ENCODE results near the gene RNF125.
"Not testable (repeated sequence)": the region's sequence is repeated elsewhere in the genome, so short reads cannot be mapped to it uniquely, and the experiment has no call there.

RNF125 gene

DNA sequence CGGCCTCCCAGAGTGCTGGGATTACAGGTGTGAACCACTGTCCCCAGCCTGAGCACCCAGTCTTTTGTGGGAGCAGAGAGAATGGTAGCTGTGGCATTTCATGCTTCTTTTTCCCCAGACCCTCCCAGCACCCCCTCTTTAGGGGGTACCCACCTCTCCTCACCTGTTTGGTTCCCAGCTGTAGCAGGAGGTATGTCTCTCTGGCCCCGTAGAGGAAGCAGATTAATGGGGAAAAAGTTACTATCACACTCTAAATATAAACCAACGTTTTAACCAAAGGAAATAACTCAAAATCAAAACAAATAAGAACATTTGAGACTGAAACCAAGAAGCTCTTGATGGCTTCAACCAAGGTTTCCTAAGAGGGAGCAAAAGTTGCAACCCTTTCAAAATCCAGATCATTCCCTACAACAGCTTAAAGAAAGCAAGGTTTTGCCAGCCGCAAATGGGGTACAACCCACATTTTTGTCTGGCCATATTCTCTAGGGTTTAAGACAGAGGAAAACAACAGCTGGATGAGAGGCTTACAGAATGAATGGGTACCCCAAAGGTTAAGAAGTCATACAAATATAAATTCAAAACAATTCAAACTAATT is 8.0 kb downstream of the RNF125 start:
- DNase-seq = no peak

- no peak for DNase-seq
These were observed 10.9 kb downstream of the RNF125 start for GRCh38 chr18:32029558-32029957.

DNA sequence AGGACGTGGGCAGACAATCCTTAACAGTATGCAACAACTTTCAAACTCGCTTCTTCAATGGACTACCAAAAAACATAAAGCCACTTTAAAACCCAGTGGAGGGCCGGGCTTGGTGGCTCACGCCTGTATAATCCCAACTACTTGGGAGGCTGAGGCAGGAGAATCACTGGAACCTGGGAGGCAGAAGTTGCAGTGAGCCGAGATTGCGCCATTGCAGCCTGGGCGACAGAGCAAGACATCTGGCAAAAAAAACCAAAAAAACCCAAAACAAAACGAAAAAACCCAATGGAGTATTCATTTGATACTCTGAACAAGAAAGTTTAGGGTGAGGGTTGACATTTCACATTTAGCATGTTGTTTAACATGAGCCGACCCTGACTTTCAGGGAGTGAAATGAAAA is 14.0 kb downstream of the RNF125 start:
- no peak for DNase-seq

- DNase-seq = no peak
These were observed 18.0 kb downstream of the RNF125 start for GRCh38 chr18:32036506-32037180.

DNA sequence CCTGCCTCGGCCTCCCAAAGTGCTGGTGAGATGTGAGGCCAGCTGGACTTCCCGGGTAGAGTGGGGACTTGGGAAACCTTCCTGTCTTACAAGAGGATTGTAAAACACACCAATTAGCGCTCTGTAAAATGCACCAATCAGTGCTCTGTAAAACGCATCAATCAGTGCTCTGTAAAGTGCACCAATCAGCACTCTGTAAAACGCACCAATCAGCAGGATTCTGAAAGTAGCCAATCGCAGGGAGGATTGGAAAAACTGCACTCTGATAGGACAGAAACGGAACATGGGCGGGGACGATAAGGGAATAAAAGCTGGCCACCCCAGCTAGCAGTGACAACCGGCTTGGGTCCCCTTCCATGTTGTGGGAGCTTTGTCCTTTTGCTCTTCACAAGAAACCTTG is 19.0 kb downstream of the RNF125 start:
- no peak for DNase-seq

DNA sequence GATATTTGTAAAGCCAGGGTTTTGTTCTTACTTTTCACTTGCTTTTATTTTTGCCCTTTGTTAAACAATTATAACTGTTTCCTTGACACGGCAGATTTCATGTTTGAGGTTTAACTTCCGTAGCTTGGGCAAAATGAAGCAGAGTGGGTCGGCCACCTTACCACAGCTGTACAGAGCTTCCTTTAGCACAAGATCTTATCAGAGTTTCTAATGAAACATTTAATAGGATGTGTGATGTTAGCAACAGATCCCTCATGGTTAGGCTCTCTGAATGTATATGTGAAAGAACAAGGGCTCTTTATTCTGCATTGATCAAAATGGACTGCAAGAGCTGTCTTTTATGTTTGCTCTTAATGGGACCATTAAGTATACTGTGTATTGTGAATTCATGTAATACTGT is 22.3 kb downstream of the RNF125 start:
- no peak for DNase-seq

DNA sequence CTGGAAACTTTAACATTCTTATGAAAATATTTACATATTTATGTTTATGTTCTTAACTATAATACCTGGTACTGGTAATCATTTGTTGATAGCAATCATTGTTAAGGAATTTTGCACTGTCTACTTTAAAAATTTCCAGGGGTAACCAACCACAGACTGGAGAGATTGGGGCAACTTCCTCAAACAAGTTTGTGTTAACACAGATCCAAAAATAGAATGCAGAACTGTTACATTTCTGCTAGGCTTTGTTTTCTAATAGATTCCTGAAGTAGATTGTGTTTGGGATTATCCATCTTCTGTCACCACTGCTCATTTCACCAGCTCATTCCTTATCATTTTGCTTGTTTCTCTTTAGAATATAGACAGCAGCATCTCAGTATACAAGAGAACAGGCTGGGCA is 23.7 kb downstream of the RNF125 start:
- DNase-seq = no peak

DNA sequence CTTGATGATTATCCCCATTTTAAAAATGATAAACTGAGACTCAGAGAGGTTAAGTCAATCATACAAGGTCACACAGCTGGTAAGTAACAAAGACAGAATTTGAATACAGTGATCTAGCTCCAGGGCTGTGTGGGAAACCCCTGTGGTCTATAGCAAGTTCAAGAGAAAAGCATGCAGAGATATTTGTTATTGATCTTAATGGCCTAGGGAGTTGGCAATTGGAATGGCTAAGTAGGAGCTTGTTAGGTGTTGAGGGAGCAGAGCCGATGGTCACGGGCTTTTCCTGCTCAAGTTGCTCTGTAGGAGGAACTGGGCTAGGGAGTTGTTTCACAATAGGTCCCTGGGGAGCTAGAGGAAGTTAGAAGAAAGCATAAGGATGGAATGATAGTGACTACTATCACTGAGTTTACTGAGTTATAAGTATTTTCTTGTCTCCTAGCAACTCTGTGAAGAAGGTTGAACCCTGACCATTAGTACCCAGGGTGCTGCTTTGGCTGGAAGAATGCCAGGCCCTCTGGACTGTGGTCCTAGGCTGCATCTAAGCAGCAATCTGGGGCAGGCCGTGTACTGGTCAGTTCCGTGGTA is 30.0 kb downstream of the RNF125 start:
- DNase-seq = no peak

GRCh38 chr18:32049393-32050171 is 31.0 kb downstream of the RNF125 start:
- no peak for DNase-seq

DNA sequence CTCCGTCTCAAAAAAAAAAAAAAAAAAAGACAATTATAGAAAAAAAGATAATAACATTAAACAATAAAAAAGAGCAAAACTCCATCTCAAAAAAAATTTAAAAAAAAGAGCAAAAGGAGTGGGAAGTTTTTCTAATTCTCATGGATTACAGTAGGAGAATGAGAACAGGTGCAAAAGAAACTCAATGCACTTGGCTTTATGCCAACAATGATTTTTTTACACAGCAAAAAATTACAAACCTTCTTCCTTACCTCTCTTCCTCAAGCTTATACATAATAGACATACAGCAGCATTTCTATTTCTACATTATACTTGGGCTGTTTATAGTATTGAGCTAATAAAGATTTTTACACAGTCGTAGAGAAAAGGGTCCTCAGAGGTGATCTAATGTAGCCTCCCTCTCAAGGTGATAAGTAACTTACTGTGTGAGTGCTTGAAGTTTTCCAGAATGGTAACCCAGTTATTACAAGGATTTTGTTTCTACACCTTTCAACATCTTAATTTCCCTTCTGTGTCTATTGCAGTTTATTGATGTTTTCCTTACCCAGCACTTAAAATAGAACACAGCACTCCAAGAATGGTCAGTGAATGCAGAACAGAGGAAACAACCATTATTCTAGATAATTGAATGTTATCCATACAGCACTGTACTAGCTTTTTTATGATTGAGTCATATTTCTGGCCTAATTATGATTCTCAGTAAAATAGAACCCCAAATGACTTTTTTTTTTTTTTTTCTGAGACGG is 38.2 kb downstream of the RNF125 start:
- DNase-seq = no peak

GRCh38 chr18:32057624-32058165 is 39.1 kb downstream of the RNF125 start:
- no peak for DNase-seq

DNA sequence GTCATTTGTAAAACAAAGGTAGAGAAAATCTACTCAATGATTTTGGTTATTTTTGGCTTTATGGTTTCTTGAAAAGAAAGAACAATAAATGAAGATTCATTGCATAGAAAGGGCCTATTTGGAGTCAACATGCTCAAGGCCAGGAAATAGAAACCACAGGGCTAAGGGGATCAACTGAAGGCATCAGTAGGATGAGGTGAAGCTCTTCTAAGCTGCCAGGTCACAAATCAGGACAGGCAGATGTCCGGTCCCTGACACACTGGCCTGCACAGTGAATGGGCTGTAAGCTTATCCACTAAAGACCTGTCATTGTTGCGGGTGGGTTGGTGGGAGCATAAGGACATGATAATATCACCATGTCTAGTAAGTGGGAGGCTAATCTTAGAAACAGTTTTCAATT is 41.4 kb downstream of the RNF125 start:
- DNase-seq = no peak

DNA sequence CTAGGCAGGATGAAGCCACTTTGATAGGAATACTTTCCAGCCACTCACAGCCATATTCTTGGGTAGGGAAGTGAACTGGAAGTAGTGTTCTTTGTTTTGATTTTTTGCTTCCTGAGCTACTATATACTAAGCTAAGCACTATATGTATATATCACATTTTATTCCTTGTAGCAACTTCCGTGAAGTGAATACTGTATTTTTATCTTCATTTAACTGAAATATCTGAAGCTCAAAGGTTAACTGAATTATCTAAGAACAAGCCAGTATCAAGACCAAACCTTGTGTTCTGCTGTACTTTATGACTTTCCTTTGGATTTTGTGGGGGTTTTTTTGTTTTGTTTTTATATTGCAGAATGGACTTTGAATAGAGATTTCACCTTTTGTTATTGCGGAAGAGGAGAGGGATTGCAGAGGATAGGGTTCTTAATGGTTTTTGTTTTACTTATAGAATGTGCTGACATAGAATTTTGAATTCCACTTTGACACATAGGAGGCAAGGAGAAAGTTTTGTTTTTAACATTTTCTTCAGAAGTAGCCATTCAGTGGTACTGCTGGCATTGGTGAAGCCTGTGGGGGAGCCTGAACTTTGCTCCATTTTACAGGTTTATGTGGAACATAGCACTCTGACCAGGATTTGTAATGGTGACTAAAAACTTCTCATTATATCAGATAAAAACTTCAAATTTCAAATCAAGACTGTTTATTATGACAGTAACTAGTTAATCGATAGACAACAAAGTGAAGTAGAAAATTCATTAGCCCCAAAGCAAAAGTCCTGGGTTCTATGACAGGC is 48.9 kb downstream of the RNF125 start:
- DNase-seq = no peak

DNA sequence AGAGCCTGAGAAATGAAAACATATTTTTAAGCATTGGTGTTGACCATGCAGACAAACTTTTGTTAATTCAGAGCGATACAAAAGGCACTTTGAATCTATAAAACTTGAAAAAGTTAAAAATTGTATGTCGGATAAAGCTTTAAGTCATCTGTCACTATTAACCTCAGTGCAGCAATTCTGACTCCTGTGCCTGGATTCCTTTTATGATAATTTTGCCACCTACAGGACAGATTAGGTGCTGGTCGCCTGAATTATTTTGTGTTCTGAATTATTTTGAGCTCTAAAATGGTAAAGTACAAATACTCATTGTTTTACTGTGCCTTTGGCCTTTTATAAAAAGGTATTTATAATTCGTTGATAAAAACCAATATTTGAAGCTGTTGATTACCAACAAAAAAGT is 53.7 kb downstream of the RNF125 start:
- no peak for DNase-seq

- no peak for DNase-seq
These were observed 55.6 kb downstream of the RNF125 start for GRCh38 chr18:32074206-32074605.

DNA sequence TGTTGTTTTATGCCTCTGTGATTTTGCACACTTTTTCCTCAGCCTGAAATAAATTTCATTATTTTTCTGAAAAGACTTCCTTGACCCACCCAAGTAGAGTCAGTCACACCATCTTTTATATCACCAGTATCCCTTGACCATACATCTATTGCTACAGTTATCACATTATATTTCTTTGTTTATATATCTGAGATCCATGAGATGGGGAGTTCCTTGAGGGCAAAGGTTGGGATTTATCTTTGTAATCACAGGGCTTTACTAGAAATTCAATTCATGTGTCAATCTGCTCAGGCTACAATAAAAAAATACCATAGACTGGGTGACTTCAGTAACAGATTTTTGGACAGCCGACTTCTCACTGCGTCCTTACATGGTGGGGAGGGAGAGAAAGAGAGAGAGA is 60.2 kb downstream of the RNF125 start:
- no peak for DNase-seq

- DNase-seq = no peak
These were observed 63.3 kb downstream of the RNF125 start for GRCh38 chr18:32081881-32082280.

GRCh38 chr18:32083781-32084180 is 65.2 kb downstream of the RNF125 start:
- DNase-seq = no peak

GRCh38 chr18:32086881-32087280 is 68.3 kb downstream of the RNF125 start:
- DNase-seq = no peak

DNA sequence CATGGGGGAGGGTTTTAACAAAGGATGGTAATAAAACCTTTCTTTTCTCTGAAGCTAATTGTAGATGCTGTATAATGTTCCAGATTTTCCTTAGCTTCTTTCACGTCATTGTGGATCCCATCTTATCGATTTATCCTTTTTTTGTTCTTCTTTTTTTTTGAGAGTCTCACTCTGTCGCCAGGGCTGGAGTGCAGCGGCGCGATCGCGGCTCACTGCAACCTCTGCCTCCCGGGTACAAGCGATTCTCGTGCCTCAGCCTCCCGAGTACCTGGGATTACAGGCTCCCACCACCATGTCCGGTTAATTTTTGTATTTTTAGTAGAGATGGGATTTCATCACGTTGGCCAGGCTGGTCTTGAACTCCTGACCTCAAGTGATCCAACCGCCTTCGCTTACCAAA is 72.2 kb downstream of the RNF125 start:
- DNase-seq = not testable (repeated sequence)

- no peak for DNase-seq
These were observed 72.7 kb downstream of the RNF125 start for GRCh38 chr18:32091325-32091723.

All from NCI-H748 treated with DMSO at 0.1 percent for 48 hours (cell line).